WERI-Rb-1 (cell line): Measurements from ENCODE around the gene BIN1.

Source experiments
- DNase-seq: peaks from one replicate; pipeline ENCODE4 v3.0.0-alpha.2; 2020
- H3K27ac ChIP-seq: fragments of 250-450 bp; sonication (Bioruptor Pico); 2 replicates; pipeline ENCODE4 v1.5.1; 2020; ENCODE audit warnings: mild to moderate bottlenecking, moderate library complexity
- H3K27me3 ChIP-seq: fragments of 250-450 bp; sonication (Bioruptor Pico); 2 replicates; pipeline ENCODE4 v1.5.1; 2021; ENCODE audit warnings: mild to moderate bottlenecking, low read depth, moderate library complexity; ENCODE audit not compliant: insufficient read depth, severe bottlenecking
- H3K36me3 ChIP-seq: fragments of 250-450 bp; sonication (Bioruptor Pico); 2 replicates; pipeline ENCODE4 v1.5.1; 2020; ENCODE audit warnings: mild to moderate bottlenecking, moderate library complexity
- H3K4me3 ChIP-seq: 2 replicates; pipeline ENCODE4 v1.5.1; 2011; ENCODE audit warnings: low read depth, mild to moderate bottlenecking, control low read depth, low read length
- H3K9me3 ChIP-seq: fragments of 250-450 bp; sonication (Bioruptor Pico); 2 replicates; pipeline ENCODE4 v1.5.1; 2021; ENCODE audit warnings: mild to moderate bottlenecking, moderate library complexity; ENCODE audit not compliant: severe bottlenecking
- TF ChIP-seq, protein P1 (sequence below): IDR thresholded peaks from 2 replicates; pipeline ENCODE4 v1.5.1; 2011; ENCODE audit warnings: low read depth, mild to moderate bottlenecking, control low read depth, inconsistent platforms, low read length

BIN1 gene

DNA sequence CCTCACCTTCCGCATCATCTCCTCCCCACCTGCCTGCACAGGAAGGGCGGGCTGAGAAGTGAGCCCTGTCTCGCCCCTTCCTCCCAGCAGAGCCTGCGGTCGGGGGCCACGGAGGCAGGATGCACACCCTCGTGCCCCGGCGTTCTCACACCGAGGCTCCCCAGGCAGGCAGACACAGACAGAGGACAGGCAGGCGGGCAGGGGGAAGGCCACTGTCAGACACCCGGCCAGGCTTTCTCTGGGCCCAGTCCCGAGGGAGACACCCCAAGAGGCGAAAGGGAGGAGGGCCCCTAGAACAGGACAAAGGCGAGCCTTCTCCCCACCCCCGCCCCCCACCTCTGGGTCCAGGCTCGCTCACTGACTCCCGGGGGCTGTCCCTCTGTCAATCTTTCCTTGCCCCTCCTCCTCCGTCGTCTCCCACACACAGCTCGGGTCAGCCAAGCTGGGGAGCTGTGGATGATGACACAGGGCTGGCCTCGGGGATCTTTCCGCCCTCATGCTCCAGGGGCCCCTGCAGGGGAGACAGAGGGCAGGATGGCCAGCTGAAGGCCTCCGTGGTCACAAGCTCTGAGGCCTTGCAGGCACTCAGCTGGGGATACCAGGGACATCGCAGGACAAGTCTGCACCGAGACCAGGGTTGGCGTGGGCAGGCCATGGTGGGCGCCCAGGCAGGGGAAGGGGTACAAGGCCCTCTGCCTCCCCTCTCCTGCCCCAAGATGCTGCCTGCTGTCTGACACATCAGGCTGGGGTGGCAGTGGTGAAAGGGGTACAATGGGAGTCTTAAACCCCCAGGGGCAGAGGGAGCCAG is 24.9 kb downstream of the BIN1 start:
- no peaks in the 10 kb centered on the region for H3K27me3 ChIP-seq
- peak overlapping the region; percentile 92 for H3K27ac ChIP-seq
- H3K9me3 ChIP-seq: no peaks in the 10 kb centered on the region
- H3K36me3 ChIP-seq: peaks cover 26% of the 10 kb centered on the region
- DNase-seq: peak; percentile 64
- TF ChIP-seq, protein P1, sequence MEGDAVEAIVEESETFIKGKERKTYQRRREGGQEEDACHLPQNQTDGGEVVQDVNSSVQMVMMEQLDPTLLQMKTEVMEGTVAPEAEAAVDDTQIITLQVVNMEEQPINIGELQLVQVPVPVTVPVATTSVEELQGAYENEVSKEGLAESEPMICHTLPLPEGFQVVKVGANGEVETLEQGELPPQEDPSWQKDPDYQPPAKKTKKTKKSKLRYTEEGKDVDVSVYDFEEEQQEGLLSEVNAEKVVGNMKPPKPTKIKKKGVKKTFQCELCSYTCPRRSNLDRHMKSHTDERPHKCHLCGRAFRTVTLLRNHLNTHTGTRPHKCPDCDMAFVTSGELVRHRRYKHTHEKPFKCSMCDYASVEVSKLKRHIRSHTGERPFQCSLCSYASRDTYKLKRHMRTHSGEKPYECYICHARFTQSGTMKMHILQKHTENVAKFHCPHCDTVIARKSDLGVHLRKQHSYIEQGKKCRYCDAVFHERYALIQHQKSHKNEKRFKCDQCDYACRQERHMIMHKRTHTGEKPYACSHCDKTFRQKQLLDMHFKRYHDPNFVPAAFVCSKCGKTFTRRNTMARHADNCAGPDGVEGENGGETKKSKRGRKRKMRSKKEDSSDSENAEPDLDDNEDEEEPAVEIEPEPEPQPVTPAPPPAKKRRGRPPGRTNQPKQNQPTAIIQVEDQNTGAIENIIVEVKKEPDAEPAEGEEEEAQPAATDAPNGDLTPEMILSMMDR: no peak
- peak overlapping the region; percentile 21 for H3K4me3 ChIP-seq

DNA sequence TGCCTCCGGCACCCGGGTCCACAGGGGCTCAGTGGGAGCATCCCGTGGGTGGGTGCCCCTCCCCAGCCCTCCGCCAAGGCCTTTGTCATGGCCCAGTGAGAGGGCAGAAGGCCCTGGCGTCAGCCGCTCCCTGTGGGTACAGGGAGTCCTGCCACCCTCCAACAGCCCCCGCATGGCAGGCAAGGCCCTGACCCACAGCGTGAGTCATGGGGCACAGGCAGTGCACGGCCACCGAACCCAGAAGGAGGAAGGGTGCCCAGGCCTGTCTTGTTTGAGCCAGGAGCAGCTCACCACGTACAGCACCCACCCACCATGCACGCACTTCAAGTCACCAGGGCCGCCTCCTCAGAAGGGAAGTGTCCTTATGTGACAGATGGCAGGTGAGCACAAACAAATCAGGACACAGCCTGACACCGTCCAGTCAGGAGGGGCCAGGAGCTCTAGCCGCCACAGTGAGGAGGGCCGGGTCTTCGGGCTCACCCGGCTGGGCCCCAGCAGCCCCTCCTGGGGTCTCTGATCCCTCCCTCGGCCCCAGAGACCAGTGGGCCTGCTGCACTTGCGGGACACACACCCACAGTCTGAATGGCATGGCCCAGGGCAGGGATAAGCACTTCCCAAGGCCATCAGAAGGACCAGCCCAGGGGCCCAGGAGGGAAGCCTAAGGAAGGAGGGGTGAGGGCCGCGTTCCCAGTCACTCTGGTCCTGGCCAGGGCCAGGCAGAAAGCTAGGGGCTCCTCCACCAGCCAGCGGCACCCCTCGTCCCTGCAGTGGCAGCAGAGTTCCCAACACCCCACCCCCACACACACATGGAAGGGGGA is 25.8 kb downstream of the BIN1 start:
- H3K36me3 ChIP-seq: peaks cover 28% of the 10 kb centered on the region
- H3K4me3 ChIP-seq: peak overlapping the region; percentile 21
- TF ChIP-seq, protein P1: no peak
- H3K27ac ChIP-seq: peak overlapping the region; percentile 92
- no peaks in the 10 kb centered on the region for H3K9me3 ChIP-seq
- no peaks in the 10 kb centered on the region for H3K27me3 ChIP-seq
- DNase-seq: peak; percentile 84

DNA sequence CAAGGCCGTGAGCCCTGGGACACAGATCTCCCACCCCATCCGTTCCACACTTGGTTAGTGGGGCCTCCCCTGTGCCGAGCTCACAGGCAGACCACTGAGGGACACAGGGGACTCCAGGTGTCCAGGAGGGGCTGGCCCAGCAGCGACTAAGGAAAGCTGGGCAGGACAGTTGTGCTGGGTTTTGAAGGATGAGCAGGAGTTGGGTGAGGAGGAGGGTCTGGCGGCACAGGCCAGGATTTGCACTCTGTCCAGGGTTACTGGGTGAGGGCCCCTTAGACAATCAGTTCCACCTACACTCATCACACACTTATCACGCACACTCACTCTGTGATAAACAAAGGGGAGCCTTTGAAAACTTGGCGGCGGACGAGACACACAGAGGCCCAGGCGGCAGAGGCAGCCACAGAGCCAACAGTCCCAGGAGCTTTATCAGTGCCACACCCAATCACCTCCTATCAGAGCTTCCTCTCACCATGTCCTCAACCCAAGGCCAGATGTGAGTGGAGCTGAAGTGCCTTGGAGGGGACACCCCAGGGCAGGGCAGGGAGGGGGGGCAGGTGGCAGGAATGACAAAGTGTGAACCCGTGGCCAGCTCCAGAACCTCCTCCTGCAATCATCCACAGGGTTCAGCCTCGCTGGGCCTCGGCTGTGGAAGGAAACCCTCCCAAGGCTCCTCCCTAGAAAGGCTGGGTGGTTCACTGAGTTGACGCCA is 26.6 kb downstream of the BIN1 start:
- Histone ChIP-seq H3K9me3 (no peaks in the 10 kb centered on the region), H3K27ac (peak overlapping the region; percentile 92), H3K4me3 (no peak overlapping the region), H3K36me3 (peaks cover 24% of the 10 kb centered on the region), H3K27me3 (no peaks in the 10 kb centered on the region)
- DNase-seq: no peak
- TF ChIP-seq, protein P1: no peak

DNA sequence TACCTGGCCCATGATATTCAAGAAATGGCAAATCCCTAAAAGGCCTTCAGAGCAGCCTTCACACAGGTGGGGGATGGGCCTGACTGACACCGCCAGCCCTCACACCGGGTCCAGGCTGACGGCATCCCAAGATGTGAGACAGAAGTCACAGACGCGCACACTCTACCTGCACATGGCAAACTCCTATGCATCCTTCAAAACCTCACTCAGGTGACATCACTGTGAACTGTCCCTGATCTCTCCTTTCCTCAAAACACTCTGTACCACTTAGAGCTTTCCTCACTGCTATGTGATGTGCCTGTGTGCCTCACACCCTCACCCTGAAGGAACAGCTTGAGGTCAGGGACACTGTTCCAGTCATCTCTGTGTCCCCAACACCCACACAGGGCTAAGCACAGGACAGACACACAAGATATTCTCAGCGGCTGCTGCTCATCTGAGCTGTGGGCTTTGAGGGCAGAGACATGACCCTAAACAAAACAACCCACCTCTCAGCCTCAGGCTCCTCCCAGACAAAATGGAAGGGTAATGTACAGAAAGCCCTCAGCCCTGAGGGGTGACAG is 27.5 kb downstream of the BIN1 start:
- Histone ChIP-seq H3K27ac (no peak overlapping the region), H3K36me3 (peaks cover 26% of the 10 kb centered on the region), H3K9me3 (no peaks in the 10 kb centered on the region), H3K4me3 (no peak overlapping the region), H3K27me3 (no peaks in the 10 kb centered on the region)
- TF ChIP-seq, protein P1: no peak
- DNase-seq: no peak

DNA sequence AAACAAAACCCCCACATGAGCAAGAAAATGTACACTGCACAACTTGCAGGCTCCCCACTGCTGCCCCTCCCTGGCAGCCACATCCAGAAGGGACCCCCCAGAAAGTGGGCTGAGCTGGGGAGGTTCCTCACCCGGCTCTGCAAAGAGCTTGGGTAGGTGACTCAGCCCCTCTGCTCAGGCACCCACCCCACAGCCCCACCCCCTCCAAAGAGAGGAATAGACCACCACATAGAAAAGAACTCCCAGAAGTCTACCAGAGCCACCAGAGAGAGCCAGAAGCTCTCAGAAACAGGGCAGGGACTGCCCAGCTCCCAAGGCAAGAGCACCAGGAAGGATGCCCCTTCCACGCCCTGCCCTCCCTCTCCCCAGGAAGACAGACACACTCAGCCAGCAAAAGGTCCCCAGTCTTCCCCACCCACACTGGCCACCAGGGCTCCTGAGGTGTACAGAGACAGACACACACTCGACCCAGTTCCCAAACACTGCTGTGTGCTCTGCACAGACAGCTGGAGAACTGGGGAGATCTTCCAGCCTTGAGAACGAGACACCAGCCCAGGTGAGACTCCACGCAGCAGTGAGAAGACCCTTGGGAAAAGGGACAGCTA is 28.2 kb downstream of the BIN1 start:
- Histone ChIP-seq H3K27me3 (no peaks in the 10 kb centered on the region), H3K4me3 (no peak overlapping the region), H3K27ac (no peak overlapping the region), H3K9me3 (no peaks in the 10 kb centered on the region), H3K36me3 (peaks cover 26% of the 10 kb centered on the region)
- TF ChIP-seq, protein P1: 0 out of 2 replicates have a peak, but pooled peaks have one; percentile 7
- DNase-seq: no peak
